Glomerular endothelial cell (primary cell): Measurements from ENCODE around the gene EEF2. TPM values are rescaled to one million over a fixed set of nuclear protein-coding genes. Genes with fewer than 3 reads are reported as not detected.
"Not testable (repeated sequence)": the region's sequence is repeated elsewhere in the genome, so short reads cannot be mapped to it uniquely, and the experiment has no call there.

ENCODE experiments used
- DNase-seq: peaks from one replicate; pipeline ENCODE4 v3.0.0-alpha.2; 2011; ENCODE audit warnings: low read depth, low spot score; ENCODE audit errors: extremely low read depth
- total RNA-seq: library from RNA; depleted of rRNA; stranded (reverse); fragments of >200 nt; gene quantifications from 2 replicates; pipeline ENCODE4 v1.2.3, GENCODE V29; 2015

The EEF2 gene
- total RNA-seq, 1 donor from 2014 or later = 1,981 TPM

GRCh38 chr19:4015705-4016402, 30.6 kb upstream of the EEF2 start:
- DNase-seq = no peak

DNA sequence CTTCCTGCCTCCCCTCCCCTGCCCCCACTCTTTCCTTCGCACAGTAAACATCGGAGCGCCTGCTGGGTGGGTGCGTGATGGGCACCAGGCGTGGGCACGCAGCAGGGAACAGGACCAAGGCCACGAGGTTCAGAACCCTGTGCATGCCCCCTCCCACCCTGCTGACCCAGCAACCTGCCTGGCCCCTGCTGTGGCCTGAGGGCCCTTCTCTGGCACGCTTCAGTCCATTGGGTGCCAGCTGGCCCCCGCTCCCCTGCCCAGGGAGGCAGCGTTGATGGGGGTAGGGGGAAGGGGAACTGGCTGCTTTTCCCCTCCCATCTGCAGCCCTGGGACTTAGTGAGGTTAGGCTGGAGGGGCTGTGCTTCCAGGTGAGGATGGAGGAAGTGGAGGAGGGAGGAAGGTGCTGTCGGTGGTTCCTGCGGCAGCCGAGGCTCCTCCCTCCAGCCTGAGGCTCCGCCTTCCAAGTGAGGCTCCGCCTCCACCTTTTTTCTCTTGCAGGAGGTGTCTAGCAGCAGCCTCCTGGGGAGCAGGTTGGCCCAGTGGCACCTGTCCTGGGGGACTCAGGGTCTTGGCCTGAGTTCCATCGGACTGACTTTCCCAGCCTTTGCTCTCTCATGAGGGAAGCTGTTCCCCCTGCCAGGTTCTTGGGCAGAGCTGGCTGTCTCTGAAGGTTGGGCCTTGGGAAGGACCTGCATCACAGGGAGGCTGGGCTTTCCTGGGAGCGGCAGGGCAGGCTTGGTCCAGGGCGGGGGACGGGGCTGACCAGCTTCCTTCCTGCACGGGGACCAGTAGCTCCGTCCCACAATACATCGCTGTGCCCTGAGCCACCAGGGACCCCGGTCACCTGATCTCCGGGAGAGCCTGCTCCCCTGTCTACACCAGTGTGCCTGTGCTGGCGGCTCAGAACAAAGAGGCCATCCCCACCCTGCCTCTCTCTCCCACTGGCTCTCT, 29.6 kb upstream of the EEF2 start:
- no peak for DNase-seq

DNA sequence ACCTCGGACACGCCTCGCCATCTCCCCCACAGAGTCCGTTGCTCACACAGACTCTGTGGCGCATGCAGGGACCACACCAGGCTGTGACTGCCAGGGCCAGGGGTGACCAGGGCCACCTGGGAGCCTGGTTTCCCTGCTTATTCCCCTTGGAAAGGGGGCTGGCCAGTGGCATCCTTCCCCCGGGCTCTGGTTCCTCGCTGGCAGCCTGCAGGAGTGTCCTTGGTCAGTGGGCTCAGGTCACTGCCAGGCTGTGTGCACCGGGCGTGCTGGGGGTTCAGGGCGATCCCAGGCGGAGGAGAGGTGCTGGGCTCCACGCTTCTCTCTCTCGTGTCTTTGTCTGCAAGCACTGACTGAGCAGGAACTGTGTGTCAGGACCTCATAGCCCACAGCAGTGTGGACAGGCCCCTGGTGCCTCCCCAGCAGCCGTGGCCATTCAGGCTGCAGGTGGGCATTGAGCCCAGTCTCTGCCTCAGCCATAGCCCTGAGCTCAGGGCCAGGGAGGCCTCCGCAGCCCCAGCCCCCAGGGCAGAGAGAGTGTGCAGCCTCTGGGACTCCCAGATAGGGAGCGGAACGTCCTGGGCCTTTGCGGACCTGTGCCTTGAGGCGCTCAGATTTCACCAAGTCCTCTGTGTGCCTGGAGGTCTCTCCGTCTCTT, 28.8 kb upstream of the EEF2 start:
- DNase-seq = no peak

DNA sequence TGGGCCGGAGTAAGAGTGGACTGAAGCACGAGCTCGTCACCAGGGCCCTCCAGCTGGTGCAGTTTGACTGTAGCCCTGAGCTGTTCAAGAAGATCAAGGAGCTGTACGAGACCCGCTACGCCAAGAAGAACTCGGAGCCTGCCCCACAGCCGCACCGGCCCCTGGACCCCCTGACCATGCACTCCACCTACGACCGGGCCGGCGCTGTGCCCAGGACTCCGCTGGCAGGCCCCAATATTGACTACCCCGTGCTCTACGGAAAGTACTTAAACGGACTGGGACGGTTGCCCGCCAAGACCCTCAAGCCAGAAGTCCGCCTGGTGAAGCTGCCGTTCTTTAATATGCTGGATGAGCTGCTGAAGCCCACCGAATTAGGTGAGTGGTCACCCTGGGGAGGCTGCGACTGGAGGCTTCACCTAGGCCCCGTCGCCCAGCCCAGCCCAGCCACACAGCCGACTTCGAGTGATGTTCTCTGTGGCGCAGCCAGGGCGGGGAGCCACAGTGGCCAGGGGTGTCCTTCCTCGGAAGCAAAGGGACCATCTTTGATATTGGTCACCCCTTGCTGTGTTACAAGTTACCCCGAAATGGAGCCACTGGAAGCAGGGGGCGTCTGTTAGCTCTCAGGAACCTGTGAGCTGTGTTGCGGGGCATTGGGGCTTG, 27.8 kb upstream of the EEF2 start:
- DNase-seq = no peak

- DNase-seq = no peak
Measured at GRCh38 chr19:4012092-4012974, 27.1 kb upstream of the EEF2 start.

GRCh38 chr19:4011430-4011829, 26.2 kb upstream of the EEF2 start:
- not testable (repeated sequence) for DNase-seq

GRCh38 chr19:4010808-4011110, 25.5 kb upstream of the EEF2 start:
- no peak for DNase-seq

- DNase-seq = no peak
Measured at GRCh38 chr19:4009990-4010807, 24.9 kb upstream of the EEF2 start.

GRCh38 chr19:4007836-4008539, 22.7 kb upstream of the EEF2 start:
- DNase-seq = no peak

- DNase-seq = no peak
Measured at GRCh38 chr19:4007021-4007835, 22.0 kb upstream of the EEF2 start, which contains the start of gene PIAS4. Gene PIAS4 (plus strand): TSS chr19:4007736. CDS start chr19:4007761, 25 bp downstream.

DNA sequence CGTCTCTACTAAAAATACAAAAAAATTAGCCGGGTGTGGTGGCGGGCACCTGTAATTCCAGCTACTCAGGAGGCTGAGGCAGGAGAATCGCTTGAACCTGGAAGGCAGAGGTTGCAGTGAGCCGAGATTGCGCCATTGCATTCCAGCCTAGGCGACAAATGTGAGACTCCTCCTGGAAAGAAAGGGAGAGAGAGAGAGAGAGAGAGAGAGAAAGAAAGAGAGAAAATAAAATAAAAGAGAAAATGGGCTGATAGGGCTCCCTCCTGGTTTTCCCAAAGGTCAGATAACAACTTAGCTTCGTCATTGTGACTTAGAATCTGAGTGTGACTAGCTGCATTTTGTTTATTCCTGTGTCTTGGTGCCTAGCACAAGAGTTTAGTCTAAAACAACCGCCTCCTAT, 20.2 kb upstream of the EEF2 start:
- not testable (repeated sequence) for DNase-seq

GRCh38 chr19:4000798-4001197, 15.5 kb upstream of the EEF2 start:
- not testable (repeated sequence) for DNase-seq

GRCh38 chr19:3998667-3999412, 13.6 kb upstream of the EEF2 start:
- not testable (repeated sequence) for DNase-seq

GRCh38 chr19:3995607-3996006, 10.3 kb upstream of the EEF2 start:
- no peak for DNase-seq

DNA sequence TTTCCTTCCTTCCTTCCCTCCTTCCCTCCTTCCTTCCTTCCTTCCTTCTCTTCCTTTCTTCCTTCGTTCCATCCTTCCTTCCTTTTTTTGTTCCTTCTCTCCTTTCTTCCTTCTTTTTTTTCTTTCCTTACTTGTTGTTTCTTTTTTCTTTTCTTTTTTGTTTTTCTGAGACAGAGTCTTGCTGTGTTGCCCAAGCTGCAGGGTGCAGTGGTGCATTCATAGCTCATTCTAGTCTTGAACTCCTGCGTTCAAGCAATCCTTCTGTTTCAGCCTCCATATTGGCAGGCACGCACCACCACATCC, 5.5 kb upstream of the EEF2 start:
- DNase-seq = no peak

GRCh38 chr19:3987619-3988371, 2.5 kb upstream of the EEF2 start:
- DNase-seq = no peak
